Measurements from ENCODE around the gene FAM13A.

Gene FAM13A

DNA sequence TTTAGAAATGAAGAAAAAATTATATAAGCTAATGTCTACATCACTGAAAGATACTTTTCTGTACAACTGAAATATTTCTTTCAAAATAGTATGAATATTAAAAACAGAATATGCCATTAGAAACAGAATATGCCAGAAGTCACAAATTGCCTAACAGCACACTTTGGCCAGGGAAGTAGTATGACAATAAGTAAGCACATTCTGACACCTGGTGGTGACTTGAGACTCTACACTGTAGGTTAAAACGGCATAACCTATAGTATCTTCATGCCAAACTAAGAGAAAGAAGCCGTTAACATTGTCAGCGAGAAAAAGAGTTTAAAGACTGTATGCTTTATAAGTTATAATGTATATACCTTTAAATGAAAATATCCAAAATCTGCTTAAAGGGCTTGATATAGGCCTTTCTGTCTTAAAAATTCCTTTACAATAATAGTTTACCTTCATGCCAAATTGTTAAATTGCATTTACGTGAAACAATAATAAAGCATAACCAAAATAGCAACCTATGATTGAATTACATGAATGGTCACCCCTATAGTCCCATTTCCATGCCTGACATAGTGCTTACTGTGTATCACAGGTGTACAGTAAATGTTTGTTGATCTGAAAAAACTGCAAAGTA is 32.8 kb downstream of the FAM13A start:
- Histone ChIP-seq H3K27ac (replicated peaks) (no peak overlapping the region), H3K27me3 (ENCODE audit: insufficient read depth, poor library complexity, severe bottlenecking) (no peaks in the 10 kb centered on the region), H3K4me3 (replicated peaks; ENCODE audit: insufficient read depth, low read length) (no peak overlapping the region)
- DNase-seq (ENCODE audit: low read depth in 1 of 2, low spot score in 1 of 2): peak; percentile 47 to 64
- no peak for TF ChIP-seq POLR2AphosphoS5 (IDR thresholded peaks at IDR 0.05; ENCODE audit: low read depth)
- TF ChIP-seq, protein P1, sequence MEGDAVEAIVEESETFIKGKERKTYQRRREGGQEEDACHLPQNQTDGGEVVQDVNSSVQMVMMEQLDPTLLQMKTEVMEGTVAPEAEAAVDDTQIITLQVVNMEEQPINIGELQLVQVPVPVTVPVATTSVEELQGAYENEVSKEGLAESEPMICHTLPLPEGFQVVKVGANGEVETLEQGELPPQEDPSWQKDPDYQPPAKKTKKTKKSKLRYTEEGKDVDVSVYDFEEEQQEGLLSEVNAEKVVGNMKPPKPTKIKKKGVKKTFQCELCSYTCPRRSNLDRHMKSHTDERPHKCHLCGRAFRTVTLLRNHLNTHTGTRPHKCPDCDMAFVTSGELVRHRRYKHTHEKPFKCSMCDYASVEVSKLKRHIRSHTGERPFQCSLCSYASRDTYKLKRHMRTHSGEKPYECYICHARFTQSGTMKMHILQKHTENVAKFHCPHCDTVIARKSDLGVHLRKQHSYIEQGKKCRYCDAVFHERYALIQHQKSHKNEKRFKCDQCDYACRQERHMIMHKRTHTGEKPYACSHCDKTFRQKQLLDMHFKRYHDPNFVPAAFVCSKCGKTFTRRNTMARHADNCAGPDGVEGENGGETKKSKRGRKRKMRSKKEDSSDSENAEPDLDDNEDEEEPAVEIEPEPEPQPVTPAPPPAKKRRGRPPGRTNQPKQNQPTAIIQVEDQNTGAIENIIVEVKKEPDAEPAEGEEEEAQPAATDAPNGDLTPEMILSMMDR (IDR thresholded peaks at IDR 0.05; ENCODE audit: insufficient read depth, low read length): peak; percentile 73
- no peak for TF ChIP-seq GABPA (IDR thresholded peaks at IDR 0.05; ENCODE audit: low read depth)

DNA sequence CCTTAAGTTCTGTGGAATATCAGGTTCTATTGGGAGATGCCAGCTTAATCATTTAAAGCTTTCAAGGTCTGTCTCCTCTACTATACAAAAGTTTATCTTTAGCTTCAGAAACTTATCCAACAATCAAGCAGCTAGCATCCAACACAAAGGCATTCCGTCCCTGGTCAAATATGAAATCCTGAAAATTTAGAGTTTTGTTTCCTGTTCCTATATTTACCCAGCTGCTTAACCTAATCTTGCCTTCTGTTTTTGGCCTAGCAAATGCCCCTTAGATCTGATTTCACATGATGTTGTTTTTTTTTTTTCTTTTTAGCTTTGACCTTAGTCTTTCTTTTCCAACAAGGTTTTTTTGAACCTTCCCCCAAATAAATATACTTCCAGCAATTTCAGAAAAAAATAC is 33.8 kb downstream of the FAM13A start:
- DNase-seq (ENCODE audit: low read depth in 1 of 2, low spot score in 1 of 2): no peak
- Histone ChIP-seq H3K27ac (replicated peaks) (no peak overlapping the region), H3K27me3 (ENCODE audit: insufficient read depth, poor library complexity, severe bottlenecking) (no peaks in the 10 kb centered on the region), H3K4me3 (replicated peaks; ENCODE audit: insufficient read depth, low read length) (no peak overlapping the region)
- TF ChIP-seq GABPA (IDR thresholded peaks at IDR 0.05; ENCODE audit: low read depth): no peak
- TF ChIP-seq, protein P2, sequence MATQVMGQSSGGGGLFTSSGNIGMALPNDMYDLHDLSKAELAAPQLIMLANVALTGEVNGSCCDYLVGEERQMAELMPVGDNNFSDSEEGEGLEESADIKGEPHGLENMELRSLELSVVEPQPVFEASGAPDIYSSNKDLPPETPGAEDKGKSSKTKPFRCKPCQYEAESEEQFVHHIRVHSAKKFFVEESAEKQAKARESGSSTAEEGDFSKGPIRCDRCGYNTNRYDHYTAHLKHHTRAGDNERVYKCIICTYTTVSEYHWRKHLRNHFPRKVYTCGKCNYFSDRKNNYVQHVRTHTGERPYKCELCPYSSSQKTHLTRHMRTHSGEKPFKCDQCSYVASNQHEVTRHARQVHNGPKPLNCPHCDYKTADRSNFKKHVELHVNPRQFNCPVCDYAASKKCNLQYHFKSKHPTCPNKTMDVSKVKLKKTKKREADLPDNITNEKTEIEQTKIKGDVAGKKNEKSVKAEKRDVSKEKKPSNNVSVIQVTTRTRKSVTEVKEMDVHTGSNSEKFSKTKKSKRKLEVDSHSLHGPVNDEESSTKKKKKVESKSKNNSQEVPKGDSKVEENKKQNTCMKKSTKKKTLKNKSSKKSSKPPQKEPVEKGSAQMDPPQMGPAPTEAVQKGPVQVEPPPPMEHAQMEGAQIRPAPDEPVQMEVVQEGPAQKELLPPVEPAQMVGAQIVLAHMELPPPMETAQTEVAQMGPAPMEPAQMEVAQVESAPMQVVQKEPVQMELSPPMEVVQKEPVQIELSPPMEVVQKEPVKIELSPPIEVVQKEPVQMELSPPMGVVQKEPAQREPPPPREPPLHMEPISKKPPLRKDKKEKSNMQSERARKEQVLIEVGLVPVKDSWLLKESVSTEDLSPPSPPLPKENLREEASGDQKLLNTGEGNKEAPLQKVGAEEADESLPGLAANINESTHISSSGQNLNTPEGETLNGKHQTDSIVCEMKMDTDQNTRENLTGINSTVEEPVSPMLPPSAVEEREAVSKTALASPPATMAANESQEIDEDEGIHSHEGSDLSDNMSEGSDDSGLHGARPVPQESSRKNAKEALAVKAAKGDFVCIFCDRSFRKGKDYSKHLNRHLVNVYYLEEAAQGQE (IDR thresholded peaks at IDR 0.05; ENCODE audit: insufficient replicate concordance, low read depth): no peak
- no peak for TF ChIP-seq POLR2AphosphoS5 (IDR thresholded peaks at IDR 0.05; ENCODE audit: low read depth)
- TF ChIP-seq, protein P1 (IDR thresholded peaks at IDR 0.05; ENCODE audit: insufficient read depth, low read length): no peak
- no peak for TF ChIP-seq SPI1 (IDR thresholded peaks at IDR 0.05; ENCODE audit: borderline replicate concordance, low read depth)

DNA sequence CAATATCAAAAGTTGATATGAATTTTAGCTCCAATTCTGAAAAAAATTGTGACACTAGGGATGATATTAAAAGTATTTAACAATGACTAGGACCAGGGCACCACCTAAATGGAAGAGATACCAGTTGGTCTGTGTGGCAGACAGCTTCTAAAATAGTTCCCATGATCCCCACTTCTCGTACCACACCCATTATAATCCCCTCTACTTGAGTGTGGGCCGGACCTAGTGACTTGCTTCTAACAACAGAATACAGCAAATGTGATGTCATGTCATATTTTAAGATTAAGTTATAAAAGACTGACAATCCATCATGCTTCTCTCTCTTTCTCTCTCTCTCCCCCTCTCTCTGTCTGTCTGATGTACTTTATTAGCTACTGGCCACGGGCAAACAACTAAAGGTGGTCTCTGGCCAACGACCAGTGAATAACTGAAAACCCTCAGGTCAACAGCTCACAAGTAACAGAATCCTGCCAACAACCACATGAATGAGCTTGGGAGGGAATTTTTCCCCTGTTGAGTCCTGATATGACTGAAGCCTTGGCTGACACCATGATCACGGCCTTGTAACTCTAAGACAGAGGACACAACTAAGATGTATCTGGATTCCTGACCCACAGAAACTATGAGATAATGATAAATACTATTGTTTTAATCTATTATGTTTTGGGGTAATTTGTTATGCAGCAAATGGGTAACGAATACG is 34.4 kb downstream of the FAM13A start:
- TF ChIP-seq, protein P1 (IDR thresholded peaks at IDR 0.05; ENCODE audit: insufficient read depth, low read length): no peak
- TF ChIP-seq, protein P2 (IDR thresholded peaks at IDR 0.05; ENCODE audit: insufficient replicate concordance, low read depth): no peak
- TF ChIP-seq POLR2AphosphoS5 (IDR thresholded peaks at IDR 0.05; ENCODE audit: low read depth) (no peak), SPI1 (IDR thresholded peaks at IDR 0.05; ENCODE audit: borderline replicate concordance, low read depth) (no peak), GABPA (IDR thresholded peaks at IDR 0.05; ENCODE audit: low read depth) (no peak)
- Histone ChIP-seq H3K4me3 (replicated peaks; ENCODE audit: insufficient read depth, low read length) (no peak overlapping the region), H3K27me3 (ENCODE audit: insufficient read depth, poor library complexity, severe bottlenecking) (no peaks in the 10 kb centered on the region), H3K27ac (replicated peaks) (no peak overlapping the region)
- DNase-seq (ENCODE audit: low read depth in 1 of 2, low spot score in 1 of 2): no peak

All from HL-60 (cell line).